ENCODE results near the gene CDC25B. TPM values are rescaled to one million over a fixed set of nuclear protein-coding genes. Genes with fewer than 3 reads are reported as not detected.

Gene CDC25B
- total and polyA plus RNA-seq, 2 of the 13 experiments (the other 11 are each of a cell fraction or from before 2014, with no cell fraction given), result 14.5 to 19.4 TPM

- peak; percentile 60 for TF ChIP-seq RBFOX2 (IDR thresholded peaks at IDR 0.05; ENCODE audit: low read depth, low read length)
- 0 out of 2 replicates have a peak, but pooled peaks have one; percentile 34 for TF ChIP-seq CCDC6 (CRISPR knock-in tag; IDR thresholded peaks at IDR 0.05)
- no peak for TF ChIP-seq ZNF18 (CRISPR knock-in tag; IDR thresholded peaks at IDR 0.05; ENCODE audit: insufficient replicate concordance)
- TF ChIP-seq TERF1 (CRISPR knock-in tag; IDR thresholded peaks at IDR 0.05), result no peak
- no peak for TF ChIP-seq ZBTB10 (CRISPR knock-in tag; IDR thresholded peaks at IDR 0.05; ENCODE audit: borderline replicate concordance)
- TF ChIP-seq, protein P1, sequence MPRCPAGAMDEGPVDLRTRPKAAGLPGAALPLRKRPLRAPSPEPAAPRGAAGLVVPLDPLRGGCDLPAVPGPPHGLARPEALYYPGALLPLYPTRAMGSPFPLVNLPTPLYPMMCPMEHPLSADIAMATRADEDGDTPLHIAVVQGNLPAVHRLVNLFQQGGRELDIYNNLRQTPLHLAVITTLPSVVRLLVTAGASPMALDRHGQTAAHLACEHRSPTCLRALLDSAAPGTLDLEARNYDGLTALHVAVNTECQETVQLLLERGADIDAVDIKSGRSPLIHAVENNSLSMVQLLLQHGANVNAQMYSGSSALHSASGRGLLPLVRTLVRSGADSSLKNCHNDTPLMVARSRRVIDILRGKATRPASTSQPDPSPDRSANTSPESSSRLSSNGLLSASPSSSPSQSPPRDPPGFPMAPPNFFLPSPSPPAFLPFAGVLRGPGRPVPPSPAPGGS (CRISPR knock-in tag; IDR thresholded peaks at IDR 0.05), result no peak
- TF ChIP-seq ZNF660 (CRISPR knock-in tag; IDR thresholded peaks at IDR 0.05; ENCODE audit: borderline replicate concordance, low read depth), result no peak
- TF ChIP-seq AHR (CRISPR knock-in tag; IDR thresholded peaks at IDR 0.05), result no peak
- TF ChIP-seq, protein P2, sequence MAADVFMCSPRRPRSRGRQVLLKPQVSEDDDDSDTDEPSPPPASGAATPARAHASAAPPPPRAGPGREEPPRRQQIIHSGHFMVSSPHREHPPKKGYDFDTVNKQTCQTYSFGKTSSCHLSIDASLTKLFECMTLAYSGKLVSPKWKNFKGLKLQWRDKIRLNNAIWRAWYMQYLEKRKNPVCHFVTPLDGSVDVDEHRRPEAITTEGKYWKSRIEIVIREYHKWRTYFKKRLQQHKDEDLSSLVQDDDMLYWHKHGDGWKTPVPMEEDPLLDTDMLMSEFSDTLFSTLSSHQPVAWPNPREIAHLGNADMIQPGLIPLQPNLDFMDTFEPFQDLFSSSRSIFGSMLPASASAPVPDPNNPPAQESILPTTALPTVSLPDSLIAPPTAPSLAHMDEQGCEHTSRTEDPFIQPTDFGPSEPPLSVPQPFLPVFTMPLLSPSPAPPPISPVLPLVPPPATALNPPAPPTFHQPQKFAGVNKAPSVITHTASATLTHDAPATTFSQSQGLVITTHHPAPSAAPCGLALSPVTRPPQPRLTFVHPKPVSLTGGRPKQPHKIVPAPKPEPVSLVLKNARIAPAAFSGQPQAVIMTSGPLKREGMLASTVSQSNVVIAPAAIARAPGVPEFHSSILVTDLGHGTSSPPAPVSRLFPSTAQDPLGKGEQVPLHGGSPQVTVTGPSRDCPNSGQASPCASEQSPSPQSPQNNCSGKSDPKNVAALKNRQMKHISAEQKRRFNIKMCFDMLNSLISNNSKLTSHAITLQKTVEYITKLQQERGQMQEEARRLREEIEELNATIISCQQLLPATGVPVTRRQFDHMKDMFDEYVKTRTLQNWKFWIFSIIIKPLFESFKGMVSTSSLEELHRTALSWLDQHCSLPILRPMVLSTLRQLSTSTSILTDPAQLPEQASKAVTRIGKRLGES (CRISPR knock-in tag; IDR thresholded peaks at IDR 0.05; ENCODE audit: borderline replicate concordance), result no peak
- TF ChIP-seq SAFB2 (CRISPR knock-in tag; IDR thresholded peaks at IDR 0.05; ENCODE audit: borderline replicate concordance, low read depth), result no peak
- no peak for TF ChIP-seq ZNF7 (CRISPR knock-in tag; IDR thresholded peaks at IDR 0.05)
- TF ChIP-seq ZNF678 (CRISPR knock-in tag; IDR thresholded peaks at IDR 0.05), result no peak
- no peak for TF ChIP-seq ZNF691 (CRISPR knock-in tag; IDR thresholded peaks at IDR 0.05; ENCODE audit: borderline replicate concordance, low read depth)
Measured at GRCh38 chr20:3796477-3797225, 541 bp downstream of the CDC25B start (continued).

Measured in HepG2 (cell line).